K562 (cell line): ENCODE results near the gene ZFAND2A. TPM values are rescaled to one million over a fixed set of nuclear protein-coding genes. Genes with fewer than 3 reads are reported as not detected.

ENCODE experiments used
- ASH1L ChIP-seq: fragments of 450-650 bp; IDR thresholded peaks from 2 replicates; pipeline ENCODE4 v1.6.1; 2018; ENCODE audit warnings: borderline replicate concordance, mild to moderate bottlenecking, low read depth; ENCODE audit not compliant: partially characterized antibody
- ATF7 ChIP-seq: fragments of 450-650 bp; IDR thresholded peaks from 2 replicates; pipeline ENCODE4 v1.7.1; 2014; ENCODE audit warnings: mild to moderate bottlenecking, moderate library complexity
- HDAC8 ChIP-seq: fragments of 450-650 bp; IDR thresholded peaks from 2 replicates; pipeline ENCODE4 v1.6.1; 2016; ENCODE audit warnings: mild to moderate bottlenecking, missing genetic modification characterization, moderate library complexity, missing compliant biosample characterization
- KAT7 ChIP-seq: sonication (generic); formaldehyde crosslinking; IDR thresholded peaks from 2 replicates; pipeline ENCODE4 v1.8.0; 2022; ENCODE audit warnings: missing genetic modification reagents, mild to moderate bottlenecking, borderline replicate concordance
- NKRF ChIP-seq: fragments of 450-650 bp; IDR thresholded peaks from 2 replicates; pipeline ENCODE4 v1.6.1; 2016; ENCODE audit warnings: borderline replicate concordance
- NR2C2 ChIP-seq, 2 experiments: fragments of 200-800 bp in 1 of 2; sonication (Bioruptor generic) in 1 of 2; sonication (generic) in 1 of 2; formaldehyde crosslinking in 1 of 2; IDR thresholded peaks; 2 replicates each; pipeline versions ENCODE4 v1.6.1 to v1.8.0; 2016 to 2022; ENCODE audit warnings: mild to moderate bottlenecking in 1 of 2, missing compliant biosample characterization in 1 of 2, missing genetic modification characterization in 1 of 2, missing genetic modification reagents in 1 of 2
- PRDM10 ChIP-seq: fragments of 450-650 bp; IDR thresholded peaks from 2 replicates; pipeline ENCODE4 v1.6.1; 2018; ENCODE audit not compliant: partially characterized antibody
- RCOR1 ChIP-seq, 2 experiments: IDR thresholded peaks; 2 replicates each; pipeline ENCODE4 v1.6.1; 2012; ENCODE audit warnings: low read depth in 2 of 2, low read length in 2 of 2, borderline replicate concordance in 1 of 2, improper control_type of control experiment in 1 of 2
- SMARCC2 ChIP-seq: fragments of 450-650 bp; IDR thresholded peaks from 2 replicates; pipeline ENCODE4 v1.6.1; 2017; ENCODE audit warnings: antibody characterized with exemption, moderate library complexity, mild to moderate bottlenecking, low read depth
- THRB ChIP-seq: fragments of 450-650 bp; formaldehyde crosslinking; conservative IDR thresholded peaks from 2 replicates; pipeline ENCODE4 v1.4.0; 2022; ENCODE audit warnings: mild to moderate bottlenecking, missing genetic modification characterization
- ZNF217 ChIP-seq: sonication (generic); formaldehyde crosslinking; IDR thresholded peaks from 2 replicates; pipeline ENCODE4 v1.8.0; 2022; ENCODE audit warnings: mild to moderate bottlenecking, missing genetic modification reagents
- polyA plus RNA-seq, 8 experiments: library from polyadenylated mRNA; depleted of rRNA in 4 of 8; stranded (reverse) in 5 of 8; unstranded in 3 of 8; fragments of >200 nt; fragmentation: Nextera tagmentation in 2 of 8; fragmentation: Illumina TruSeq in 1 of 8; extraction: Ambion mirVana in 2 of 8; extraction: Trizol in 1 of 8; gene quantifications; 2 replicates each; pipeline versions ENCODE4 v1.2.1 to v1.2.3, GENCODE V29; 2011 to 2014; ENCODE audit warnings: inconsistent platforms in 1 of 8, missing spikeins in 1 of 8
- total RNA-seq, 7 experiments: library from RNA; depleted of rRNA in 6 of 7; stranded (reverse); fragments of >200 nt in 6 of 7; fragmentation: Illumina TruSeq in 2 of 7; extraction: Trizol in 2 of 7; gene quantifications; 2 replicates each; pipeline versions ENCODE4 v1.2.1 to v1.2.3, GENCODE V29; 2011 to 2021; ENCODE audit warnings: low replicate concordance in 1 of 7
- TF ChIP-seq, protein P1 (sequence below): fragments of 250-450 bp; sonication (Bioruptor Pico); IDR thresholded peaks from 2 replicates; pipeline ENCODE4 v1.8.0; 2022; ENCODE audit warnings: inconsistent platforms
- TF ChIP-seq, protein P2 (sequence below): fragments of 450-650 bp; formaldehyde crosslinking; IDR thresholded peaks from 2 replicates; pipeline ENCODE4 v1.4.0; 2020; ENCODE audit warnings: mild to moderate bottlenecking, mixed read lengths

ZFAND2A gene
- total and polyA plus RNA-seq, 9 of the 15 experiments (the other 6 are each of a cell fraction or from before 2014, with no cell fraction given): 16.8 to 56.8 (median 26.1) TPM

DNA sequence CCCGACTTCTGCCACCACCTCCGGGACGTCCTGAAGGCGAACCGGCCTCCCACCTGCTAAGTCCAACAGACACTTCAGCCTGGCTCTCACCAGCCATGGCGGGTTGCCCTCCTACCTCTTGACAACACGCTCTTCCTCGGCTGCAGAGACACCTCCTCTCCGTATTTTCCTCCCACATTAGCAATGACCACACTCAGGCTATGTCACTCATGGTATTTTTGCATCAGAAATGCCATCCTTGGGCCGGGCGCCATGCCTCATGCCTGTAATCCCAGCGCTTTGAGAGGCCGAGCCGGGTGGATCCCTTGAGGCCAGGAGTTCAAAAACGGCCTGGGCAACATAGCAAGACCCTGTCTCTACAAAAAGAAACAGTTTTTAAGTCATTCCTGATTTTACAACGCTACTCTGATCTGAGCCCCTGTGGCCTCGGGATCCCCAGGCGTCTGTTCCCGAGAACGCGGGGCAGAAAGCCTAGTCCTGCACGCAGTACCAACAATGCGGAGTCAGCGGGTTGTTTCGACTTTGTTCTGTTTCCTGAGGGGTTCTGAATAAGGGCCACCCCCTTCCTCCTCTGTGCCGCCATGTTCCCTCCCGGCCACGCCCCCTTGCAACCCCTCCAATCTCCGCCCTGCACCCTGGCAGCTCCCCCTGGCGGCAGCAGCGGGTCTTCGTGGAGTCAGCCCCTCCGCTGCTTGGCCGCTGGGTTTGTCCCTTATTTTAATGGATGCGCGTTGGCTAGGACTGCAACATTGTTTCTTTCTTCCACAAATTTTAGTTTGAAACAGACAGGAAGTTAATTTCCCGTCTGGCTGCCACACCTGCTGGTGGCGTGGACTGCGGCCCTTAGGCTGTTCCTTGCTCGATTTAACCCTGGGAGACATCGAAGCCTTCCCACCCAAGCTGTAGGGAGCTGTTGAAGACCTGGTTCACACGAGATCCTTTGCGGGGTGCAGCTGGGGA is 9.7 kb upstream of the ZFAND2A start (continued):
- TF ChIP-seq NKRF: 0 out of 2 replicates have a peak, but pooled peaks have one; percentile 20
- 0 out of 2 replicates have a peak, but pooled peaks have one; percentile 30 for TF ChIP-seq THRB
- TF ChIP-seq PRDM10: peak; percentile 12
- TF ChIP-seq, protein P1, sequence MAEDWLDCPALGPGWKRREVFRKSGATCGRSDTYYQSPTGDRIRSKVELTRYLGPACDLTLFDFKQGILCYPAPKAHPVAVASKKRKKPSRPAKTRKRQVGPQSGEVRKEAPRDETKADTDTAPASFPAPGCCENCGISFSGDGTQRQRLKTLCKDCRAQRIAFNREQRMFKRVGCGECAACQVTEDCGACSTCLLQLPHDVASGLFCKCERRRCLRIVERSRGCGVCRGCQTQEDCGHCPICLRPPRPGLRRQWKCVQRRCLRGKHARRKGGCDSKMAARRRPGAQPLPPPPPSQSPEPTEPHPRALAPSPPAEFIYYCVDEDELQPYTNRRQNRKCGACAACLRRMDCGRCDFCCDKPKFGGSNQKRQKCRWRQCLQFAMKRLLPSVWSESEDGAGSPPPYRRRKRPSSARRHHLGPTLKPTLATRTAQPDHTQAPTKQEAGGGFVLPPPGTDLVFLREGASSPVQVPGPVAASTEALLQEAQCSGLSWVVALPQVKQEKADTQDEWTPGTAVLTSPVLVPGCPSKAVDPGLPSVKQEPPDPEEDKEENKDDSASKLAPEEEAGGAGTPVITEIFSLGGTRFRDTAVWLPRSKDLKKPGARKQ (CRISPR knock-in tag): peak; percentile 47; the same call in 1 of the 2 replicates
- TF ChIP-seq, protein P2, sequence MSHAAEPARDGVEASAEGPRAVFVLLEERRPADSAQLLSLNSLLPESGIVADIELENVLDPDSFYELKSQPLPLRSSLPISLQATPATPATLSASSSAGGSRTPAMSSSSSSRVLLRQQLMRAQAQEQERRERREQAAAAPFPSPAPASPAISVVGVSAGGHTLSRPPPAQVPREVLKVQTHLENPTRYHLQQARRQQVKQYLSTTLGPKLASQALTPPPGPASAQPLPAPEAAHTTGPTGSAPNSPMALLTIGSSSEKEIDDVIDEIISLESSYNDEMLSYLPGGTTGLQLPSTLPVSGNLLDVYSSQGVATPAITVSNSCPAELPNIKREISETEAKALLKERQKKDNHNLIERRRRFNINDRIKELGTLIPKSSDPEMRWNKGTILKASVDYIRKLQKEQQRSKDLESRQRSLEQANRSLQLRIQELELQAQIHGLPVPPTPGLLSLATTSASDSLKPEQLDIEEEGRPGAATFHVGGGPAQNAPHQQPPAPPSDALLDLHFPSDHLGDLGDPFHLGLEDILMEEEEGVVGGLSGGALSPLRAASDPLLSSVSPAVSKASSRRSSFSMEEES (CRISPR knock-in tag): no peak
- TF ChIP-seq NR2C2 (CRISPR knock-in tag; IDR thresholded peaks at IDR 0.05): 0 out of 2 replicates have a peak, but pooled peaks have one; percentile 25
- peak; percentile 50; the same call in 1 of the 2 replicates for TF ChIP-seq NR2C2 (tag; IDR thresholded peaks at IDR 0.05)
- no peak for TF ChIP-seq ZNF217
- 0 out of 2 replicates have a peak, but pooled peaks have one; percentile 38 for TF ChIP-seq SMARCC2
- TF ChIP-seq ASH1L: no peak
- peak; percentile 61 for TF ChIP-seq ATF7
- TF ChIP-seq HDAC8: no peak
- TF ChIP-seq KAT7: peak; percentile 93; the same call in 1 of the 2 replicates
- TF ChIP-seq RCOR1 (IDR thresholded peaks at IDR 0.05; ENCODE audit: borderline replicate concordance in 1 of 2, low read depth in 2 of 2, low read length in 2 of 2): peak; percentile 39 to 77; a peak in 1 of 4 replicates
